Measurements from ENCODE around the gene MYOCD.
"Not testable (repeated sequence)": the region's sequence is repeated elsewhere in the genome, so short reads cannot be mapped to it uniquely, and the experiment has no call there.

The MYOCD gene, protein sequence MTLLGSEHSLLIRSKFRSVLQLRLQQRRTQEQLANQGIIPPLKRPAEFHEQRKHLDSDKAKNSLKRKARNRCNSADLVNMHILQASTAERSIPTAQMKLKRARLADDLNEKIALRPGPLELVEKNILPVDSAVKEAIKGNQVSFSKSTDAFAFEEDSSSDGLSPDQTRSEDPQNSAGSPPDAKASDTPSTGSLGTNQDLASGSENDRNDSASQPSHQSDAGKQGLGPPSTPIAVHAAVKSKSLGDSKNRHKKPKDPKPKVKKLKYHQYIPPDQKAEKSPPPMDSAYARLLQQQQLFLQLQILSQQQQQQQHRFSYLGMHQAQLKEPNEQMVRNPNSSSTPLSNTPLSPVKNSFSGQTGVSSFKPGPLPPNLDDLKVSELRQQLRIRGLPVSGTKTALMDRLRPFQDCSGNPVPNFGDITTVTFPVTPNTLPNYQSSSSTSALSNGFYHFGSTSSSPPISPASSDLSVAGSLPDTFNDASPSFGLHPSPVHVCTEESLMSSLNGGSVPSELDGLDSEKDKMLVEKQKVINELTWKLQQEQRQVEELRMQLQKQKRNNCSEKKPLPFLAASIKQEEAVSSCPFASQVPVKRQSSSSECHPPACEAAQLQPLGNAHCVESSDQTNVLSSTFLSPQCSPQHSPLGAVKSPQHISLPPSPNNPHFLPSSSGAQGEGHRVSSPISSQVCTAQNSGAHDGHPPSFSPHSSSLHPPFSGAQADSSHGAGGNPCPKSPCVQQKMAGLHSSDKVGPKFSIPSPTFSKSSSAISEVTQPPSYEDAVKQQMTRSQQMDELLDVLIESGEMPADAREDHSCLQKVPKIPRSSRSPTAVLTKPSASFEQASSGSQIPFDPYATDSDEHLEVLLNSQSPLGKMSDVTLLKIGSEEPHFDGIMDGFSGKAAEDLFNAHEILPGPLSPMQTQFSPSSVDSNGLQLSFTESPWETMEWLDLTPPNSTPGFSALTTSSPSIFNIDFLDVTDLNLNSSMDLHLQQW

DNA sequence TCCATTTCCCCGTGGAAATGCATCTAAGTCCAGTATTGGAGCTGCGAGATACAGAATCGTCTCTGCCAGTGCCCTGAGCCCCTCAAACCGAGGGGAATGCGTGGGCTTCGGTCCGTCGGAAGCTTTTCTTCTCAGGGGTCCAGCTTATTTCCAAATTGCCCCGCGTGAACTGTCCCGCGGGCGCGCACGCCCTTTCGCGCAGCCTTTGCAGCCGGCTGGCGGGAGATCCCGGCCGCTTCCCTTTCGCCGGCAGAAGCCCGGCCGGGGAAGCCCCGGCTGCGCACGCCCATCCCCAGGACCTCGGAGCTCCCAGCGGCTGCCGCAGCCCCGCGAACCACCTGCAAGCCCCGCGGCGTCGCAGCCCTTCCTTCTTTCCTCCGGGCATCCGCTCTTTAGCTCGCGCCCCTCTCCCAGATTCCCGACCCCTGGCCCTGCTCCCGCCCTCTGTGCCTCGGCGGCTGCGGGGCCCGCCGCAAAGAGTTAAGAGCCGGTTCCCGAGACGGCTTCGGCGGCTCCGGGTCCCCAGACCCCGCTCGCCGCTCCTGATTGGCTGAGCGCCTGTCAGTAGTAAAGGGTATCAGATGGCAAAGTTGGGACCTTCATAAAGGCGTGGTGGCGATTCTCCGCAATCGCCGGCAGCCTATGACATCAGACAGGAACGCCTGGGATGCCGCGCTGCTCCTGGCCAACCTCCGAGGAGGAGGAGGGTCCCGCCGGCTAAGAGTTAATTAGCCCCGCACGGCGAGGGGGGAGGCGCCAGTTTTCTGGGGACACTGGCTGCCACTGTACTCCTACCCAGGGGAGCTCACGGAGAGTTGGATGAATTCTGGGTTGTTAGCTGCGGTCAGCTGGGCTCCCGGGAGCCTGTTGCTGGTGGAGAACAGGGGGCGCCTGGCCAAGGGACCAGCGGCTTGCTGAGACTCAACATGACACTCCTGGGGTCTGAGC lies at the start of gene MYOCD:
TSS of gene MYOCD (plus strand) at position 628 of the 948 bp plus-strand sequence. CDS start at position 927, 299 bp downstream.
- in situ Hi-C loops (cut with MboI; ENCODE audit: low sequenced_read_pairs), result no loop called here

GRCh38 chr17:12616161-12616560 lies 49.5 kb upstream of the MYOCD start:
- in situ Hi-C loops (cut with MboI; ENCODE audit: low sequenced_read_pairs), result no loop called here

DNA sequence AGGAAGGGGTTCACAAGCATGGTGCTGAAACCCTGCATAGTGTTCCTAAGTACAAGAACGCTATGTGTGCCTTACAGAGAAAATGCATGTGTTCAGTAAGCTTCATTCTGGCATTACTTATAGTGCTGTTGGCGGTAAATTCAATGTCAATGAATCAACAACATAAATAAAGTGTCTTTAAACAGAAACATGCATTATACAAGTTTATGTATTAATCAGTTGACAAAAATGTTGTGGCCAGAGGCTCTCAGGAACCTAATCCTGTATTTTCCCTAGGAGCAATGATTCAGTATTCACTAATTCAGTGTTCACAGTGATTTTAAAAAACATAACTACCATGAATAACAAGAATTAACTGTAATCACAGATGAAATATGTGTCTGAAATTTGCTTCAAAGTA lies 47.1 kb upstream of the MYOCD start:
- in situ Hi-C loops (cut with MboI; ENCODE audit: low sequenced_read_pairs), result no loop called here

- in situ Hi-C loops (cut with MboI; ENCODE audit: low sequenced_read_pairs), result no loop called here
Observed at GRCh38 chr17:12619459-12620199, 46.1 kb upstream of the MYOCD start.

GRCh38 chr17:12620200-12620720 lies 45.4 kb upstream of the MYOCD start:
- in situ Hi-C loops (cut with MboI; ENCODE audit: low sequenced_read_pairs), result no loop called here

- in situ Hi-C loops (cut with MboI; ENCODE audit: low sequenced_read_pairs), result no loop called here
Observed at GRCh38 chr17:12622726-12623125, 43.0 kb upstream of the MYOCD start.

DNA sequence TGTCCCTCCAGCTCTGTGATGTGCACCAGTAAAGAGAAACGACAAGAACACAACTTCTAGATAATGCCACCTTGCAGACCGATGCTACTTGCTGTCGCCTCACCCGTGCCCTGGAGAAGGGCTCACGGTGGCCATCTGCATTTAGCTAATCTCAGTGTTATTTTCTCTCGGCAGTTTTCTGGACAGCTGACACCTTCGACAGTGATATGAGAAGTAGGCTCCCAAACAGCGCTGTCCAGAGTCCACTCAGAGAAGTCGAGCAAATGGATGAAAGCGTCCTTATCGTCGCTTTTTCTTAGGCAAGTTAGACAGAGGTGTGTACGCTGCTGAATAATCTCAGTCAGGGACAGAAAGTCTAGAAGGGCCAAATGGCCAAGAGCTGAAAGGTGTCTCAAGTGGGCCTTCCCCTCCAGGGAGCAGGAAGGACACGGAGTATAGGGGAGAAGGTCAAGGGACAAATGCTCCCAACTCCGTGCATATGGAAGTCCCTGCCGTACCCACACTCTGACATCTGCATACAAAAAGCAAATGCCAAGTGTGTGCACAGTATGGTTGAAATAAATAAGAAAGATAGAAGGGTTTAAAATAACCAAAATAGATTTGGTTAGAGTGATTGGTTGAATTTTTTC lies 42.4 kb upstream of the MYOCD start:
- in situ Hi-C loops (cut with MboI; ENCODE audit: low sequenced_read_pairs), result no loop called here

GRCh38 chr17:12624211-12624610 lies 41.5 kb upstream of the MYOCD start:
- in situ Hi-C loops (cut with MboI; ENCODE audit: low sequenced_read_pairs), result no loop called here

- in situ Hi-C loops (cut with MboI; ENCODE audit: low sequenced_read_pairs), result no loop called here
Observed at GRCh38 chr17:12625092-12625491, 40.6 kb upstream of the MYOCD start.

GRCh38 chr17:12627177-12627629 lies 38.5 kb upstream of the MYOCD start:
- in situ Hi-C loops (cut with MboI; ENCODE audit: low sequenced_read_pairs), result no loop called here

DNA sequence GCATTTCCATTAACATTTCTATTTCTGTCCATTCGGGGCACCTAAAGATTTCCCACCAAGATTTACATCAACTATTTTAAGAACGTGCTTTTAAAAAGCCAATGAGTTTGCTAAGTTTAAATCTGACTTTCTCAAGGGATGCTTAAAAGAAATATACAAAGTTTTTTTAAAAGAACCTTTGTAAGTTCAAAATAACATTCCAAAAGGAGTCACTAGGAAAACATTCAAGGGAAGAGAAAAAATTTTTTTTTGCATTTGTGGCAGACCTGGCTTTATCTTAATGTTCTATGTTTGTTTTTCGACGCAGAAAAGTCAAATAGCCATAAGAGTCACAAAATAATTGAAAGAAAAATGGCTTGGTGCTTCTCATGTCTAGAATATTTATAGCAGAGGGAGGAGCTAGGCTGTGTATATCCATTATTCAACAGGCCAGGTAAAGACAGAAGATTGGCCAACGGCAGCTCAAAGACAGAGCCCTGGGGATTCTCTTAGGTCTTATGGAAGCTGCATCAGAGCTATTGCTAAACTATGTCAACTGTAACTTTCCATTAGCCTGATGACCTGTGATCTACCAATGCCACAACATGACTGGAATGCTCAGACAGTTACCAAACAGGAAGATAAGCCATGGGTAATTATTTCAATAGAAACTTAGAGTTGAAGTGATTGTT lies 37.8 kb upstream of the MYOCD start:
- in situ Hi-C loops (cut with MboI; ENCODE audit: low sequenced_read_pairs), result no loop called here

DNA sequence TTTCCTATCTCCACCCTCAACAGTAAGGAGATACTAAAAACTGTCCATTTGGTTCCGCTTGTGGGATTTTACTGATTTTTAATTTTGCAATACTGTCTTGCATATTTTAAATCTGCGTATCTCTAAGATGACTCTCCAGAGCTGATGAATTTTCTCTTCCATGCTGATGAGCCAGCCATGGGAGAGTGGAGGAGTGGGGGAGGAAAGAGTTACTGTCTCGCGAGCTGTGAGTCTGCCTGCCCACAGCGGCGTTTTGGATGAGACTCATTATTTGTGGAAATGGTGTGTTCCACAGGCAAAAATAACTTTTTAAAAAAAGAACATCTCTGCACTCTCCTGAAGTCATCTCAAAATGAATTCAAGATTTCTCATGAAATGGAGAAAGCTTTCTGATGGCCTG lies 34.6 kb upstream of the MYOCD start:
- in situ Hi-C loops (cut with MboI; ENCODE audit: low sequenced_read_pairs), result no loop called here

GRCh38 chr17:12632785-12633184 lies 32.9 kb upstream of the MYOCD start:
- in situ Hi-C loops (cut with MboI; ENCODE audit: low sequenced_read_pairs), result no loop called here

GRCh38 chr17:12634789-12635414 lies 30.8 kb upstream of the MYOCD start:
- in situ Hi-C loops (cut with MboI; ENCODE audit: low sequenced_read_pairs), result no loop called here

- in situ Hi-C loops (cut with MboI; ENCODE audit: low sequenced_read_pairs), result not testable (repeated sequence)
Observed at GRCh38 chr17:12635996-12636395, 29.7 kb upstream of the MYOCD start.

GRCh38 chr17:12637015-12637414 lies 28.7 kb upstream of the MYOCD start:
- in situ Hi-C loops (cut with MboI; ENCODE audit: low sequenced_read_pairs), result no loop called here

GRCh38 chr17:12637745-12638651 lies 27.7 kb upstream of the MYOCD start:
- in situ Hi-C loops (cut with MboI; ENCODE audit: low sequenced_read_pairs), result no loop called here

Measured in HL-60/S4 treated with retinoic acid at 250 ng/mL for 4 days and 3 days (cell line).